ENCODE data around the gene SNORC. TPM values are rescaled to one million over a fixed set of nuclear protein-coding genes. Genes with fewer than 3 reads are reported as not detected.

Gene SNORC
- total RNA-seq, 2 donors from 2014 or later = 0.79 to 1.00 TPM

- DNase-seq (ENCODE audit: low spot score) = no peak
- intact Hi-C loops (cut with DNase I) = no loop called here
These were observed 8.7 kb upstream of the SNORC start for GRCh38 chr2:232861353-232861752.

GRCh38 chr2:232863996-232864395 is 6.1 kb upstream of the SNORC start:
- DNase-seq (ENCODE audit: low spot score) = no peak
- intact Hi-C loops (cut with DNase I) = no loop called here

DNA sequence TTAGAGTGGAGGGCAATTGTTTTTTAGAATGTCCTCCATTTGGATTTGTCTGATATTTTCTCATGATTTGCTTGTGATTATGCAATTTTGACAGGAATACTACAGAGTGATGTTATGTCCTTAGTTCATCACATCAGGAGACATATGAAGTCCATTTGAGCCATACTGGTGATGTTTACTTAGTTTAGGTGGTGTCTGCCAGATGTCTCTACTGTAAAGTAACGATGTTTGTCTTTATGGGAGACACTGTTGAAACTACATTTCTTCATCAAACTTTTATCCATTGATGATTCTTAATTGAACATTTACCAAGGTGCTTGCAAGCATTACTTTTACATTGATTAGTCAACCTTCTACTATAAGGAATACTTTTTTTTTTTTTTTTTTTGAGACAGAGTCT is 4.9 kb upstream of the SNORC start:
- intact Hi-C loops (cut with DNase I) = no loop called here
- no peak for DNase-seq (ENCODE audit: low spot score)

DNA sequence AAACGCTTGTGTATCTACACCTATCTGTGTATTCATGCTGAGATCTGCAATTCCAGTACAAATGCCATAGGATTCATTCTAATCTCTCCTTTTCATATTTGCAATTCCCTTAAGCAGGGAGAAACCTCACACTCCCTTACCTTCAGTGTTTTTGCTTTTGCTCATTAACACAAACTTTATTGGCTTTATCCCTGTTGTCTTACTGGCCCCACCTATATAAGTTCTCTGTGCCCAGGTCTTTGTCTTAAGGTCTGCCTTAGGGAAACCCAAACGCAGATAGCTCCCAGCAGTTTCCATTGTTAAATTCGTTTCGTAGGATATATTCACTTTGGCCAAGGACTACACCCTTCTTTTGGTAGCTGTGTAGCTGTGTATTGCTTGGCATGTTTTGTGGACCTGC is 4.0 kb upstream of the SNORC start:
- DNase-seq (ENCODE audit: low spot score) = no peak
- intact Hi-C loops (cut with DNase I) = no loop called here

DNA sequence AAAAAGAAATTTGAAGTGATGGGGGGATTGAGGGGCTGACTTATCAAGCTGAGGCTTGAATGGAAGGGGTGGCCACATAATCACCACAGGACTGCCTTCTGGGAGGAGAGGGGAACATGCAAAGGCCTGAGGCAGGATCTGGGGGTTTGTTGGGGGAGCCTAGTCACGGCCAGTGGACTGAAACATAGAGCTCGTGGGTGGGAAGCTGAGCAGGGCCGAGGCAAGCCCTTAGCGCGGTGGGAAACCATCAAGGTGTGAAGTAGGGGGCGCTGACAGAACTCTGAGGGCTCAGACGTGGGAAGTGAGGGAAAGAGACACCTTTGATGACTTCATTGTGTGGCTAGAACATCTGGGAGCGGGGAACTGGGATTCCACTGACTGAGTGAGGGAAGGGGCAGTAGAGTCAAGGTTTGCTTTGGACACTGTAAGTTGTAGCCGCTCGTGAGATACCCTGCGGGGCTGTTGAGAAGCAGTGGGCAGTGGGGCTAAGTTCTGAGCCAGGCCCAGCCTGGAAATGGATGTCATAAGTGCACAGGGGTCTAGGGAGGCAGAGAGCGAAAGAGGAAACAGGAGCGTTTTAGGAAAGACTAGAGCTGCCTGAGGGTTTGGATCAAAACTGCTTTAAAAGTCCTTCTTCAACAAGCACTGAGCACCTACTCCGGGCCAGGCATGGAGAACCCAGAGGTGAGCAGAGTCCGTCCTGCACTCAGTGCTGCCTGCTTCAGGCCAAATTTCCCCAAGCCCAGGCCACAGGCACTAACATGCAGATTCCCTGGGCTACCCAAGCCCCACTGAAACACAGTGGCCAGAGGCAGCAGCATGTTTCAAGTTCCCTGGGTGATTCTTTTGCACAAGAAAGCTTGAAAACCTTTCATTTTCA is 686 bp upstream of the SNORC start:
- no peak for DNase-seq (ENCODE audit: low spot score)
- intact Hi-C loops (cut with DNase I) = loop anchor here in 1 of 2 donors (10.0 kb wide), 1 partner anchor 165 kb away; the partner anchor contains the start of gene NEU2

GRCh38 chr2:232870766-232871371 is 805 bp downstream of the SNORC start:
- intact Hi-C loops (cut with DNase I) = loop anchor here in 1 of 2 donors (10.0 kb wide), 1 partner anchor 164 kb away; the partner anchor contains the start of gene NEU2
- DNase-seq (ENCODE audit: low spot score) = no peak

DNA sequence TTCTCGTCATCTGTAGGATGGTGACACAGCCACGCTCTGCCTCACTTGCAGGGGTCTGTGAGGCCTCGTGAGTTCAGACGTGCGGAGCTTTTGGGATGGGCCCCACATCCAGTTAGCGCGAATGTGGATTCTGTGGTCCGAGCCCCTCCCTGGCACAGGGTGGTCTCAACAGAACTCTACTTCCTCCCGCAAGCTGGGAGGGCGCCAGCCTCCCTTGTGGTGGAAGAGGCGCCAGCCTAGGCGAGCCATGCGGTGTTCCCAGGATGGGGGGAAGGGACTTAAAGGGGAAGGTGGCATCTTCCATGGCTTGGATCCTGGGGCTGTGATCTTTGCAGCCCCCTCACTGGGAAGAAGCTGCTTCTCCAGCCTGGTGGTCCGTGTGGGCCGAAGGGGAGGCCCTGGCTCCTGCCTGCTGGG is 1.4 kb downstream of the SNORC start:
- intact Hi-C loops (cut with DNase I) = loop anchor here in 1 of 2 donors (10.0 kb wide), 1 partner anchor 163 kb away; the partner anchor contains the start of gene NEU2
- no peak for DNase-seq (ENCODE audit: low spot score)

- DNase-seq (ENCODE audit: low spot score) = no peak
- intact Hi-C loops (cut with DNase I) = loop anchor here in 1 of 2 donors (10.0 kb wide), 1 partner anchor 163 kb away; the partner anchor contains the start of gene NEU2
These were observed 2.0 kb downstream of the SNORC start for GRCh38 chr2:232871835-232872736.

GRCh38 chr2:232872826-232873225 is 2.8 kb downstream of the SNORC start:
- DNase-seq (ENCODE audit: low spot score) = no peak
- intact Hi-C loops (cut with DNase I) = loop anchor here in 1 of 2 donors (10.0 kb wide), 1 partner anchor 162 kb away; the partner anchor contains the start of gene NEU2

GRCh38 chr2:232873292-232873908 is 3.3 kb downstream of the SNORC start:
- no peak for DNase-seq (ENCODE audit: low spot score)
- intact Hi-C loops (cut with DNase I) = loop anchor here in 1 of 2 donors (10.0 kb wide), 1 partner anchor 161 kb away; the partner anchor contains the start of gene NEU2

DNA sequence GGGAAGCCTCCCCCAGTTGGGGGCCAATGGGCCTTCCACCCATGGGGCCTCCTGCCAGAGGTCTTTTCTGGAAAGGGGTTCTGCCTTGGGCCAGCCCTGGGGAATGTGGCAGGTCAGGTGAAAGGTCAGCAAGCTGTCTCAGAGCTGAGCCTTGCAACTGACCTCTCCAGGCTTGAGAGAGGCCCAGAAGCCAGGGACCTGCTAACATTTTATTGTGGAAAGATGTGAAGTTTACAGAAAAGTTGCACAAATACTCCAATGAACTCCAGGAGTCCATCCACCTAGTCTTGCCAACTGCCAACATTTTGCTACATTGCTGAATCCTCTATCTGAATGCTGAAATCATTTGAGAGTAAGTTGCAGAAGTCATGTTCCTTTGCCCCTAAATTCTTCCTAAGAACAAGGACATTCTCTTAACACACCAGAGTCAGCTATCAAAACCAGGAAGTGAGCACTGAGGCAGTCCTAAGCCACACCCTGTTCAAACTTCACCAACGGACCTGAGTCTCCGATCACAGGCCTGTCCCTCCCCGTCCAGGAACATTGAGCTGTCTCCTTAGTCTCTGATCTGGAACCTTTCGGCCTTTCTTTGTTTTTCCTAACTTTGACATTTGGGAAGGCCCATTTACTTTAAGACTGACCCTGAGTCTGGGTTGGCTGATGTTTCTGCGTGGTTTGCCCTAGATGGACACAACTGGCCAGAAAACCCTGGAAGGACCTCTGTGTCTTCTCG is 4.0 kb downstream of the SNORC start:
- intact Hi-C loops (cut with DNase I) = loop anchor here in 1 of 2 donors (10.0 kb wide), 1 partner anchor 161 kb away; the partner anchor contains the start of gene NEU2
- DNase-seq (ENCODE audit: low spot score) = no peak

DNA sequence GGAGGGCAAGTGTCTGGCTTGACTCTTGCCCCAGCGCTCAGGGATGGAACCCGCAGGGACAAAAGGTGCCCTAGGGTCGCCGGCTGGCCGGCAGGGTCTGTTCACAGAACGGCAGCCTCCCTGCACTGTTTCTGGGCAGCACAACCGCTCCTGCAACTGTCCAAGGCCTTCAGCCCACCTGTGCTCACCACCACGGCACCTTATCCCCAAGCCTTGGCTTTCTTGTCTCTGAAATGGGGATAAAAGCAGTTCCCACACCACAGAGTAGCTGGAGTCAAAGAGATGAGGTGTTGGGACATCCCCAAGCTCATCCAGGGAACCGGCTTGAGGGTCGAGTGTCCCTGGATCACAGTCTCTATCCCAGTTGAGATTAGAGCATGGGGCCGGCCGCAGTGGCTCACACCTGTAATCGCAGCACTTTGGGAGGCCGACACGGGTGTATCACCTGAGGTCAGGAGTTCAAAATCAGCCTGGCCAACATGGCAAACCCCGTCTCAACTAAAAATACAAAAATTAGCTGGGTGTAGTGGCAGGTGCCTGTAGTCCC is 4.7 kb downstream of the SNORC start:
- intact Hi-C loops (cut with DNase I) = loop anchor here in 1 of 2 donors (10.0 kb wide), 1 partner anchor 160 kb away; the partner anchor contains the start of gene NEU2
- peak; percentile 73 for DNase-seq (ENCODE audit: low spot score)

- DNase-seq (ENCODE audit: low spot score) = no peak
- intact Hi-C loops (cut with DNase I) = loop anchor here in 1 of 2 donors (10.0 kb wide), 1 partner anchor 159 kb away; the partner anchor contains the start of gene NEU2
These were observed 5.4 kb downstream of the SNORC start for GRCh38 chr2:232875256-232876121.

GRCh38 chr2:232876161-232876977 is 6.3 kb downstream of the SNORC start:
- intact Hi-C loops (cut with DNase I) = loop anchor here in 1 of 2 donors (10.0 kb wide), 1 partner anchor 158 kb away; the partner anchor contains the start of gene NEU2
- DNase-seq (ENCODE audit: low spot score) = no peak

GRCh38 chr2:232876978-232877441 is 6.9 kb downstream of the SNORC start:
- intact Hi-C loops (cut with DNase I) = loop anchor here in 1 of 2 donors (10.0 kb wide), 1 partner anchor 158 kb away; the partner anchor contains the start of gene NEU2
- peak; percentile 71 for DNase-seq (ENCODE audit: low spot score)

Measured in posterior vena cava (tissue), 2 donors.